GM21528 (cell line): ENCODE results near the gene SELENOK.
A peak's percentile ranks its signal among the peaks of the same experiment; 100 is the strongest.
"Not testable (repeated sequence)": the region's sequence is repeated elsewhere in the genome, so short reads cannot be mapped to it uniquely, and the experiment has no call there.

Experiments
- ATAC-seq: cut with Tn5 transposase; IDR thresholded peaks from one replicate; pipeline ENCODE4 v1.9.1; 2021; ENCODE audit warnings: mild to moderate bottlenecking, moderate library complexity; ENCODE audit not compliant: unreplicated experiment, low FRiP score

Gene SELENOK

DNA sequence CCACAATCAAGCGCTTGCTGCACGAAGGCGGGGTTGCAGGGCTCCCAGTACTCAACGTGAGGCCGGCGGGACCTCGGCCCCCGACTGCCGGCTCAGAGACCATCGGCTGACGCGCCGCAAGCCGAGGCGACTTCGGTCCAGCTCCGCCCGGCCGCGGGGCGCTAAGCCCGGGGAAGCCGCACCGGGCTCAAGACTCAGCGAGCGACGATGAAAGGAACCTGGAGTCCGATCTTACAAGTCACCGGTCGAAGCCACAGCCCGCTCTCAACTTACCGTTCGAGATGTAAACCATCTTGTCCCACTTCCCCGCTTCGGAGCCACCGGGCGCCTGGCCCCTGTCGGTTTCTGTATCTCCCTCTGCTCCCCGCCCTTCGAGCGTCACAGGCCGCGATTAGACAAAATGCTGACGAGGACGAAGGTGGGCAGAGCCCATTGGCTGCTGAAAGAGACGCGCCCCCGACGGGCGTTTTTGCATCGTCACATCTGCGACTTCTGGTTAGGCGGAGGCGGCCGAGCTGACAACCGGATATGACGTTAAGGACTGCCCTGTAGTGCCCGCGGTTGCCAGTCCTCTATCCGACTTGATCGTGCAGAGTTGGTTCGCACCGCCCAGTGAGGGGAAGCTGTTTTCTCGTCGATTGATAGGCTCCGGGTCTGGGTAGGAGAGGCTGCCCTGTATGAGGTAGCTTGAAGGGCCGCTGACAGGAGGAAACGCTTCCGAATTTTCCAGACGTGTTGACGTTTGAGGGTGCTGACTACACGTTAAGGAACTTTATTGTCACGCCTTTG is at the start of gene SELENOK:
SELENOK (minus strand) TSS at position 363 of the 789 bp plus-strand sequence.
- ATAC-seq = peak; percentile 98

GRCh38 chr3:53941184-53941583 is 49.5 kb upstream of the SELENOK start:
- ATAC-seq = no peak

GRCh38 chr3:53940623-53941022 is 49.0 kb upstream of the SELENOK start:
- ATAC-seq = no peak

GRCh38 chr3:53939813-53940212 is 48.2 kb upstream of the SELENOK start:
- ATAC-seq = no peak

GRCh38 chr3:53939086-53939582 is 47.5 kb upstream of the SELENOK start:
- ATAC-seq = no peak

DNA sequence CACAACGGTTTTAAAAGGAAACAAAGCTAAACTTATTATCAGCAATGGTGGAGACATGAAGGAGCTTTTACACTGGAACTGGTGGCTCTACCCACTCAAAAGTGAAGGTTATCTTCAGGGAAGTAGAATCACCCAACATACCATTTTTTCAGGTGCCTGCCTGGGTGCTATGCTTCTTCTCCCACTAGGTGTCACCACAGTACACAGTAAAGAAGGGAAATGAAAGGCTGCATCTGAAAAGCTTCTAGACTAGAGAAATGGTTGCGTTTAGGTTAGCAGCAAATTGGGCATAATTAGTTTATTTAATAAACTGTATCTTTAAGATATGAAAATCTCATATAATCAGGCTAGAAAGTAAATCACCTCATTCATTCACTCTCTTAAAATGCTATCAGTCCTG is 47.0 kb upstream of the SELENOK start:
- ATAC-seq = no peak

GRCh38 chr3:53936347-53936746 is 44.7 kb upstream of the SELENOK start:
- no peak for ATAC-seq

- ATAC-seq = no peak
Measured at GRCh38 chr3:53935283-53935901, 43.7 kb upstream of the SELENOK start.

GRCh38 chr3:53927208-53927872 is 35.7 kb upstream of the SELENOK start:
- ATAC-seq = not testable (repeated sequence)

DNA sequence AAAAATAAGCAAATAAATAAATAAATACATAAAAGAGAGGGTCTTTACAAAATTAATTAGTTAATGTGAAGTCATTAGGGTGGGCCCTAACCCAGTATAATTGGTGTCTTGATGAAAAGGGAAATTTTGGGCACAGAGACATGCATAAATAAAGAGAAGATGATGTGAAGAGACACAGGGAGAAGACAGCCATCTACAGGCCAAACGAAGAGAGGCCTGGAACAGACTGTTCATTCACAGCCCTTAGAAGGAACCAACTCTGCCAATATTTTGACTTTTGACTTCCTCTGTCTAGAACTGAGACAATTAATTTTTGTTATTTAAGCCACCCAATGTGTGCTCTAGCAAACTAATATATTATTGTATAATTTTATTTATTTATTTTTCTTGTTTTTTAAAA is 29.6 kb upstream of the SELENOK start:
- no peak for ATAC-seq

- ATAC-seq = no peak
Measured at GRCh38 chr3:53919741-53920140, 28.1 kb upstream of the SELENOK start.

- ATAC-seq = no peak
Measured at GRCh38 chr3:53913401-53913800, 21.7 kb upstream of the SELENOK start.

- ATAC-seq = no peak
Measured at GRCh38 chr3:53902711-53903110, 11.1 kb upstream of the SELENOK start.

- no peak for ATAC-seq
Measured at GRCh38 chr3:53902067-53902466, 10.4 kb upstream of the SELENOK start.

GRCh38 chr3:53900666-53901331 is 9.1 kb upstream of the SELENOK start:
- ATAC-seq = no peak

- no peak for ATAC-seq
Measured at GRCh38 chr3:53899750-53900149, 8.1 kb upstream of the SELENOK start.

GRCh38 chr3:53892286-53892637 is 603 bp upstream of the SELENOK start:
- ATAC-seq = no peak

DNA sequence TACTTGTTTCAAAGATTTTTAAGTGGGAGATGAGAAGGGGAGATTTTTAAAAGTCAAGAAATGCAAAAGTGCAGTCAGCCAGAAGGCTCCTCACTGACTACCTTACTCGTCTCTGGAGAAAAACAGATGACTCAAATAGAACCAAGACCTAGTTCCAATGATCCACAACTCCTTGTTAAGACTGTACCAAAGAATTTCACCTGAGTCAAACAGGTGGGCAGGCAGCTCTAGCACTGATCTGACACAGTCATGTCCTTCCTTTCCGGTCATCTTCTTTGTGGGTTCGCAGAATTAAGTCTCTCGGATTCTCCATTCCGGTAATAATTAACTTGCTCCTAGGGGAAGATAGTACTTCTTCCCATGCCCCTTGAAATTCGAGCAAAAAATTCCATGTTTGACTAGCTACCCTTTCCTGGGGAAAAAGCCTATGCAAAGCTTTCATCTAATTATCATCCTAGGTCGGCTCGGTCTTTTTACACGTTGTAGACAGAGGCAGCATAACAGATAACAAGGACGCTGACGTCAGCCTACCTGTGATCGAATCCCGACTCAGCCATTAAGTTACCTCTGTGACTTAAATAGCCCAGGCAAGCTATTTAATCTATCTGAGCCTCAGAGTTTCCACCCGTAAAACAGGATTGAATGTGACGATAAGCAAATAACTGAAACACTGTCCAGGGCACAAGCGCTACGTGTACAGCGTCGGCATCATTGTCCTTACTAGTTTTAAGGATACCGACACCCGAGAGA is 758 bp downstream of the SELENOK start:
- ATAC-seq = peak; percentile 21

DNA sequence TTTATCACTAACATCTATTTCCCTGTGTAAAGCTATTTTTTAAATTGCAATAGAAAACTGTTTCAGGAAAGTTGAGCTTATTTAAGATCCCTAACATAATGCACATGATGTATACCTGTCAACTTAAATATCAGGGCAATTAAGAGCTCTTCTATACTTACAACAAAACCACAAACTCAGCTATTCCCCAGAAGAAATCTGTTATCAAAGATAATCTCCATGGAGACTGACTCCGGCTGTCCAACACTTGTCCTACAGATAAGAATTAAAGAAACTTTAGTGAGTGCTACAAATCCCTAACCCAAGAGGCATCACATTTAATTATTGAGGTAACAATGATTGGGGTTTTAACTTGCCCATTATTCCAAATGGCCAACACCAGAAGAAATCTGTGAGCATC is 3.4 kb downstream of the SELENOK start:
- ATAC-seq = no peak

DNA sequence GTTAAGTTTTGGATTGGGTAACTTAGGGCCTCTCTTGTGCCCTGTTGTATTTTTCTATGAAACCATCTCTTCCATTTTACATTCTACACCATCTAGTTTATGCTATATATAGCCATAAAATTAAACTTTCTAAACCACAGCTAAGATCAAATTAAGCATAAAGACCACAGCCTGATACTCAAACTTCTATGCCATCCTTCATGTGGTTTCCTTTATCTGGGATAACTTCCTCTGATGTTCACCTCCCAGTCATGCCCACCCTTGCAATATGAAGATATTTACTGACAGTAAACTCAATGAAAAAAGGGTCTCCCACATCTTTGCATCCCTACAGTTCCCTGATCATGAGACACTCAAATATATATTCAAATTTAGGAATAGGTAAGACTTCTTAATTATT is 4.2 kb downstream of the SELENOK start:
- no peak for ATAC-seq
